ENCODE results near the gene VWF.

- TF ChIP-seq CTBP1 (IDR thresholded peaks at IDR 0.05; ENCODE audit: borderline replicate concordance) (no peak), FOXM1 (IDR thresholded peaks at IDR 0.05; ENCODE audit: borderline replicate concordance) (no peak)
These were observed 46.8 kb downstream of the VWF start for GRCh38 chr12:6077692-6078083.

All from HEK293T (cell line).